Right ventricle myocardium inferior (tissue), 1 donor: ENCODE data around the gene FGFR3. TPM values are rescaled to one million over a fixed set of nuclear protein-coding genes. Genes with fewer than 3 reads are reported as not detected.

ENCODE experiments used
- ATAC-seq: fragments of 200-7000 bp; cut with Tn5 transposase; one replicate; pipeline ENCODE4 v1.9.1; 2020; ENCODE audit warnings: mild to moderate bottlenecking, moderate library complexity
- DNase-seq: peaks from one replicate; pipeline ENCODE4 v3.0.0; 2021; ENCODE audit errors: missing footprints
- intact Hi-C: fragments of 100-400 bp; cut with DNase I; formaldehyde crosslinking; loops from one replicate; pipeline ENCODE4 v1.11.0; 2022
- long read RNA-seq: library from polyadenylated mRNA; unstranded; transcript quantifications from one replicate; pipeline ENCODE4 v2.0.0, GENCODE V29; 2021
- total RNA-seq: library from RNA; stranded (reverse); fragmentation: NEBNext Ultra II Directional; extraction: Animal tissue kit (Norgen Biotek cat#: 25700); gene quantifications from one replicate; pipeline ENCODE4 v1.2.1, GENCODE V29; 2021
- donor health status: DM: no; HTN: yes; CAD: no; lungs with severe emphysema.

Gene FGFR3
- total RNA-seq = 1.8 TPM
- long read RNA-seq, partial matches to known transcripts = 3 of 3 reads
- long read RNA-seq, other reads (novel, unspliced or antisense) = 0 of 3 reads

GRCh38 chr4:1792832-1793495, at the start of gene FGFR3:
Gene FGFR3 (plus strand): TSS chr4:1793293. CDS start chr4:1793935, 642 bp downstream.
- intact Hi-C loops = no loop called here
- DNase-seq (no peak), ATAC-seq (peak; percentile 74)

DNA sequence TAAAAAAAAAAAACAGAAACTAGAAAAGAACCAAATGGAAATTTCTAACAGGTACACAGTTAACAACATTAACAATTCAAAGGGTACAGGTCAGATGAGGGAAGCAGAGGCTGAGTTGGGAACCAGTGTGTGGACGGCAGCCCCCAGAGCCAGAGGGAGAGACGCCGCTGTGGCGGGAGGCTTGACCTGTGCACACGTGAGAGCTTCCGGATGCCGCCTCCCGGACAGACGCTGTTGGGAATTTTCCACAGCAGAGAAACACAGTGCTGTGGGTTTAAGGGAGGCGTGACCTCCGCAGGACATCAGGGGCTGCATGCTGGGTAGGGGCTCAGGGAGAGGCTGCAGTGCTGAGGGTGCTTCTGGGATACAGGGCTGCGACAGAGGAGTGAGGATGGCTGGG, 49.5 kb upstream of the FGFR3 start:
- intact Hi-C loops = no loop called here
- DNase-seq = no peak
- ATAC-seq = no peak

DNA sequence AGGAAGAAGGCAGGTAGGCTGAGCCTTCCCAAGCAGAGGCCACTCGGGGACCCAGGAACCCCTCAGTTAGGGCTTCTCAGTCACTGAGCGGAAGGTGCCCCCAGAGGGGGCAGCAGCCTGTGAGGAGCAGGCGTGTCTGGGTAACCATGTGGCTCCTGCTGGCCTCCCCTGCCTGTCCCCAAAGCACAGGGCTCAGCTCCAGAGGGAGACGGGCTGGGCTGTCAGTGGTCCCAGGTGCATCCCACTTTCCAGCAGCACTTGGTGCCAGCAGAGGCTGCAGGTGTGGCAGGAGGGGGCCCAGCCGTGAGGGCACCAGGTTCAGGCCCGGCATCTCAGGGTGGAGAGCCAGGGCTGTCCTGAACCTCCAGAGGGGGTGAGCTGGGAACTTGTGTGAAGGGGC, 49.1 kb upstream of the FGFR3 start:
- ATAC-seq = no peak
- intact Hi-C loops = no loop called here
- no peak for DNase-seq

- no peak for DNase-seq
- no peak for ATAC-seq
- intact Hi-C loops = no loop called here
Measured at GRCh38 chr4:1744552-1744951, 48.5 kb upstream of the FGFR3 start.

DNA sequence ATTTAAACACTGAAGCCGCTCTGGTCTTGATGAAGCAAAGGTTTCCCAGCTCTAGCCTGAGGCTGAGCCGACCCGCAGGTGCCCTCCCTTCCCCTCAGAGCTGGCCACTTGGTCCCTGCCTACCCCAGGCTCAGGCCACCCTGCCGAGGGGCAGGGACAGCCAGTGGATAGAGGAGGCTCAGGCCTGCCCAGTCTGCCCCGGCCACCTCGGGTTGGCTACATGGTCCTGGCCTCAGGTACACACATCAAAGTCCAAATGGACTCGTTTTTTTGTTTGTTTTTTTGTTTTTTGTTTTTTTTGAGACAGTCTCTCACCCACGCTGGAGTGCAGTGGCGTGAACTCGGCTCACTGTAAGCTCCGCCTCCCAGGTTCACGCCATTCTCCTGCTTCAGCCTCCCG, 47.9 kb upstream of the FGFR3 start:
- DNase-seq = no peak
- no peak for ATAC-seq
- intact Hi-C loops = no loop called here

- no peak for DNase-seq
- intact Hi-C loops = loop anchor here (1.0 to 2.0 kb wide), 2 partner anchors 65 to 153 kb away; no protein-coding TSS in a partner anchor
- no peak for ATAC-seq
Measured at GRCh38 chr4:1745697-1746096, 47.4 kb upstream of the FGFR3 start.

GRCh38 chr4:1746265-1746691, 46.8 kb upstream of the FGFR3 start:
- peak; percentile 72 for ATAC-seq

DNA sequence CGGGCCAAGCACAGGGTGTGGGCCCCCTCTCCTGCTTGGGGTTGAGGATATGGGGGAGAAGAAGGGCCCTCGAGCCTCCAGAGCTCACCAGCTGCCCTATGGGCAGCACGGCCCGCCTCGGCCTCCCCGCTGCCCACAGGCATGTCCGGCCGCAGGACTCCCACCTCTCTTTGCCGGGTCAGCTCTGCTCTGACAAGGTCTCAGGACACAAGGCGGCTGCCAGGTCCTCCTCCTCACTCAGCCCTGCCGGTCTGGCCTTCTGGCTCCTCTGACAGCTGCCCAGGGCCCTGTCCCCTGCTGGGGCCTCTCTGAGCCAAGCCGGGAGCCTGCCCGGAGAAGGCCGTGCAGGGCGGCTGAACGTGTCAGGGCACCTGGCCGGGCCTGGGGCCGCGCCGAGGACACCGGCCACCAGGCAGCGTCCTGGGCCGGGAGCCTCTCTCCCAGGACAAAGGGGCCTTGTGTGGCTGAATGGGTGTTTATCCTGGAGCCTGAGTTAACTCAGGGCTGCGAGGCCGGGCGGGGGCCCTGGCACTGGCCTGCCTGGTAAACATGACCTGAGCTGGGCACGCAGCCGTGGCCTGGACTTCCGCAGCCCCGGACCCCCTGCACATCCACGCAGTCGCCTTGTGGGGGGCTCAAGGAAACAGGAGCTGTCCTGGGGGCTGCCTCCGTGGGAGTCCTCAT, 46.0 kb upstream of the FGFR3 start:
- intact Hi-C loops = loop anchor here (1.0 to 2.0 kb wide), 2 partner anchors 63 to 152 kb away; no protein-coding TSS in a partner anchor
- DNase-seq (no peak), ATAC-seq (no peak)

More at GRCh38 chr4:1746265-1746691, 46.8 kb upstream of the FGFR3 start:
- intact Hi-C loops = loop anchor here (1.0 to 2.0 kb wide), 2 partner anchors 64 to 153 kb away; no protein-coding TSS in a partner anchor
- DNase-seq = peak; percentile 83

DNA sequence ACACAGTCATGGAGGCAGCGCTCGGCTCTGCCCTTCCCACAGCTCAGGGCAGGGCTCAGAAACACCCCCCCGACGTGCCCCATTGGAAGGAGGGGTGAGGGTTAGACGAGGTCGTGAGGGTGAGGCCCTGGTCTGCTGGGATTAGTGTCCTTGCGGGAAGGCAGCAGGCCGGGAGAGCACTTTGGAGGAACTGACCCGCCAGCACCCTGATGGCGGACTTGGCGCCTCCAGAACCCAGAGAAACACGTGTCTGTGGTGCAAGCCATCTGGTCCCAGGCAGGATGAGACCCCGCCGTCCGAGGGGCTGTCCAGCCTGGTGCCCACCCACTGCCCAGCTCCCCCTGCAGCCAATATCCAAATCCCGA, 45.5 kb upstream of the FGFR3 start:
- intact Hi-C loops = loop anchor here (2.0 kb wide), 1 partner anchor 151 kb away; no protein-coding TSS in a partner anchor
- no peak for ATAC-seq
- no peak for DNase-seq

DNA sequence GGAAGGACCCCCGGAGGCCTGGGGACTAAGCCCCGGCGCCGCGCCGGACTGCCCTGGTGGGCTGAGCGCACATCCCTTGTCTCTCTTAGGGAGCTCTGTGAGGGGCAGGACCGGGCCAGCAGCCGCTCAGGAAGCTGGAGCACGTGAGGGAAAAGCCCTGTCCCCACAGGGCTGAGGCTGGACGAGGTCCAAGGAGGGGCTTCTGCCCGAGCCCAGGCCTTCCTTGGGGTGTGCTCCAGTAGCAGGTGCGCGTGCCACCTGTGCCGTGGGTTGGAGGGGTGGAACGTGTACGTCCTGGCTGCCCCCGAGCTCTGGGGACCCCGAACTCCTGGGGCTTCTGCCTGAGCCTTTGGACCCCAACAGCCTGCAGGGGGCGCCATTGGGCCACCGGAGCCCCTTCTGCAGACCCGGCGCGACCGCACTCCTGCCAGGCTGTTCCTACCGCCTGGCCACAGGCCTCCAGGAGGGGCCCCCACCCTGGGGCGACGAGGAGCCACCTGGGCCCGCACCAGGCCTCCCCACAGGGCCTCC, 44.6 kb upstream of the FGFR3 start:
- ATAC-seq (no peak), DNase-seq (peak; percentile 83)
- intact Hi-C loops = no loop called here

DNA sequence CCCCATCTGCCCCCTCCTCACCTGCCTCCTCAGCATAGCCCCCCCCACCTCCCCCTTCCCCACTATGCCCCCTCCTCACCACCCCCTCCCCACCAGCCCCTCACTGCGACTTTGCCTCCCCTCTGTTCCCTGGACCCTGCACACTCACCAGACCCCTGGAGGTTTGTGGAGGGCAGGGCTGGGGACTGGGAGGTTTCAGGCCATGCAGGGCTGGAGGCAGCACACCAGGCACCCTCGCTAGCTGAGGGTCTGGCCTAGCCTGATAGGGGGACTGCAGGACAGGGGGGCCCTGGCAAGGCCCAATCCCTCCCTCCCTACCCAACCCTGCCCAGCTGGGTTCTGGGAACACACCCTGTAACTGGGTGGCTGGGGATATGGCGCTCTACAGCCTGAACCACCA, 43.7 kb upstream of the FGFR3 start:
- ATAC-seq = no peak
- DNase-seq = no peak
- intact Hi-C loops = no loop called here

DNA sequence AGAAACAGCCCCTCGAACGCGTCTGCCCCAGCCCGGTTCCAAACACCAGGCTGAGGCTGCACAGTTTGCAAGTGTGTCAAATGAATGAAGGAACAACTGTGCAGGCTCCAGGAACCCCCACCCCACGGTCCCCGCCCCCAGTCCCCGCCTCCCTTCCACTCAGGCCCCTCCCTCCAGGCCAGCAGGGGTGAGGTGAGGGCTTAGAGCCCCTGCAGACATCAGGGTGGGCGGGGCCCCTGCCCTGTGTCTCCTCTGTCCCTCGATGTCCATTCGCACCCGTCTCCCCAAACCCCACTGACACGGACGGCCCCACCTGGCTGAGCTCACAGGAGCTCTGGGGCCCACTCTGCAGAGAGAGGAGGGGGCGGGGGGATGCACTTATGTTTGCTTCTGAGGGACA, 43.3 kb upstream of the FGFR3 start:
- intact Hi-C loops = no loop called here
- DNase-seq (no peak), ATAC-seq (no peak)

DNA sequence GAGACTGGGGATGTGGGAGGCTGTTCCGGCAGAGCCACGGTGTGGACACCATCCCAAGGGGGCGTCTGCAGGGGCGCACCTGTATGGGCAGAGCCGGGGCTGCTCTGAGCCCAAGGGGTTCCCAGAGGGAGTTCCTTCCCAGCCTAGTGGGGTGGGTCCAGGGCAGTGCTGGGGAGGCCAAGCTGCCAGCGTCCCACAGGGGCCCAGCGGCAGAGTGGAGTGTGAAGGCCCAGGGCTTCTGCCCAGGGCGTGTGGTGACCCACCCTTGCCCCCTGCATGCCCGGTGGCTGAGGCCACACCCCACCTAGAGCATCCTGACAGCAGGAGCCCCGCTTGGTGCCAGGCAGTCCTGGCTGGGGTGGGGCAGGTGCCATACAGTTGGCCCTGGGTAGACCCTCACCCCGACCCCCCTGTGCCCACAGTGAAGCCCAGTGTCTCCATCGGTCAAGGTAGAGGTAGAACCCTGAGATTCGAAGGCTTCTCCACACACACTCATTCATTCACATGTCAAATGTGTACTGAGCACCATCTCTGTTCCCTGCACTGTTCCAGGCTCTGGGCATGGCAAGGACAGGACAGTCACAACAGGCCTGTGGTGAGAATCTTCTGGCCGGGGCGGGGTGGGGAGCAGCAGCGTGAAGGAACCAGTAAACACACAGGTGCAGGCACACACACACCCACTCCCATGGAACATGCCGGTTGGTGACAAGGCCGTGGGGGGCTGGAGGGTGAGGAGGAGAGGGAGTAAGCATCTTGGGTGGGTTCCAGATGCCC, 42.5 kb upstream of the FGFR3 start:
- ATAC-seq = no peak
- intact Hi-C loops = no loop called here
- DNase-seq = no peak

- intact Hi-C loops = no loop called here
- ATAC-seq (no peak), DNase-seq (no peak)
Measured at GRCh38 chr4:1751155-1751918, 41.8 kb upstream of the FGFR3 start.

- intact Hi-C loops = no loop called here
- ATAC-seq (no peak), DNase-seq (no peak)
Measured at GRCh38 chr4:1751919-1752283, 41.2 kb upstream of the FGFR3 start.

DNA sequence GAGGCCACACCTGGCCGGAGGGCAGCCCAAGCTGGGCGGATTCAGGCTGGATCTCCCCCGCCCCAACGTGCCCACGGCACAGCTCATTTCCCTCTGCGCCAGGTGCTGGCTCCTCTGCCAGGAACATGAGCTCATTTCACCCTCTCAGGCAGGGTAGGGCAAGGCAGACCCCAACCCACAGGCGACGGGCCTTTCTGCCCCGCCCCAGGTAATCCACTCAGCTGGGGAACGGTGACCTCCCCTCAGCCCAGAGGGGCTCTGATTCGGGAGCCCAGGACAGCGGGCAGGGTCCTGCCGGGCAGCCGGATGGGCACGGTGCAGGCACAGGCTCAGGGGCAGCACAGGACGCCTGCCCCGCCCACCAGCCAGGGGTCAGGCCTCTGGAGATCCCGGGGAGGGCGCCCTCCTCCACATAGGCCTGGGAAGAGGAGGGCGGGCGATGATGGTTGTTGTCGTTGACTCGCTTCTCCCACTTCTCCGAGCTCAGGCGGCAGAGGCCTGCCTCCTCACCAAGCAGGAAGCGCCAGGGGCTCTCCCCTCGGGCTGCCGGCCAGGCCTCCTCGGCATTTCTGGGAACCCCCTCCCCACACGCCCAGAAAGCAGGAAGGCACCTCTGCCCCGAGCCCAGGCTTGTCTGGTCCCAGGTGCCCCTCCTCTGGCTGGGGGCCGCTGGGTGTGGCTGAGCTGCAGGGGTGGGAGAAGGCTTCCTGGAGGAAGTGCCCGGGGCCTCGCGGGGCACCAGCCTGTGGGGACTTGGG, 40.6 kb upstream of the FGFR3 start:
- ATAC-seq (no peak), DNase-seq (no peak)
- intact Hi-C loops = no loop called here

- DNase-seq = no peak
- intact Hi-C loops = no loop called here
- ATAC-seq = no peak
Measured at GRCh38 chr4:1753294-1753696, 39.8 kb upstream of the FGFR3 start.

- no peak for DNase-seq
- no peak for ATAC-seq
- intact Hi-C loops = no loop called here
Measured at GRCh38 chr4:1753697-1754311, 39.3 kb upstream of the FGFR3 start.
